ENCODE results near the gene RAVER2. TPM values are rescaled to one million over a fixed set of nuclear protein-coding genes. Genes with fewer than 3 reads are reported as not detected.
"Not testable (repeated sequence)": the region's sequence is repeated elsewhere in the genome, so short reads cannot be mapped to it uniquely, and the experiment has no call there.

RAVER2 gene, protein sequence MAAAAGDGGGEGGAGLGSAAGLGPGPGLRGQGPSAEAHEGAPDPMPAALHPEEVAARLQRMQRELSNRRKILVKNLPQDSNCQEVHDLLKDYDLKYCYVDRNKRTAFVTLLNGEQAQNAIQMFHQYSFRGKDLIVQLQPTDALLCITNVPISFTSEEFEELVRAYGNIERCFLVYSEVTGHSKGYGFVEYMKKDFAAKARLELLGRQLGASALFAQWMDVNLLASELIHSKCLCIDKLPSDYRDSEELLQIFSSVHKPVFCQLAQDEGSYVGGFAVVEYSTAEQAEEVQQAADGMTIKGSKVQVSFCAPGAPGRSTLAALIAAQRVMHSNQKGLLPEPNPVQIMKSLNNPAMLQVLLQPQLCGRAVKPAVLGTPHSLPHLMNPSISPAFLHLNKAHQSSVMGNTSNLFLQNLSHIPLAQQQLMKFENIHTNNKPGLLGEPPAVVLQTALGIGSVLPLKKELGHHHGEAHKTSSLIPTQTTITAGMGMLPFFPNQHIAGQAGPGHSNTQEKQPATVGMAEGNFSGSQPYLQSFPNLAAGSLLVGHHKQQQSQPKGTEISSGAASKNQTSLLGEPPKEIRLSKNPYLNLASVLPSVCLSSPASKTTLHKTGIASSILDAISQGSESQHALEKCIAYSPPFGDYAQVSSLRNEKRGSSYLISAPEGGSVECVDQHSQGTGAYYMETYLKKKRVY
- 10 to 100 TPM; 23.7 to 29.1 (median 28.5) TPM for polyA plus RNA-seq (ENCODE audit: insufficient read length in 4 of 4)

DNA sequence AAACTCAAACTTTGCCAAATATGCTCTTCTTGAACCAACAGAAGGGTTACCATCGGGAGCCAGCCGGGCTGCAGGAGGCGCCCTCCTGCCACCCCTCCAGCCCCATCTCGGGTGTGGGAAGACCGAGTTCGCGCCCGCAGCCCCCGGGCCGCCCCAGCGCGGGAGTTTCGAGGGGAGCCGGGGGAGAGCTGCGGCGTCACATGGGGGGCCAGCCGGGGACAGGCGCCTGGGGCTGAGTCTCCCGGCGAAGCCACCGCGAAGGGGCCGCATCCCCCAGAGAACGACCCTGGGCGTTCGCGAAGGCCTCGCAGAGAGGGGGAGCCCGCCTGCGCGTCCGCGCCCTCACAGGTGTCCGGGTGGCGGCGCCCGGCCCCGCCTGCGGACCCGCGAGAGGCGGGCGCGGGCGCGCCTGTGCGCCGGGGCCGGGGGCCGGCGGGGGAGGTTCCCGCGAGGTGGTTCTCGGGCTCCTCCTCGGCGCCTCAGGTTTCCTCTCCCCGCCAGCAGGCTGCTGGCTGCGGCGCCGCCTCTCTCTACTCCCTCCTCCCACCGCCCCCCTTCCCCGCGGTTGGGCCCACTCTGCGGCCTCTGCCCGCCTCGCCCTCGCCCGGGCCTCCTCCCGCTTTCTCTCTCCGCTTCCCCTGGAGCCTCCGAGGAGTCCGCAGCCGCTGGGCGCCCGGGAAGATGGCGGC is at the start of gene RAVER2:
TSS of gene RAVER2 (plus strand) at position 584 of the 689 bp plus-strand sequence. CDS start at position 682, 98 bp downstream.
- peak; percentile 54 to 69 (median 62) for DNase-seq (ENCODE audit: low read depth in 4 of 4, low spot score in 3 of 4)

DNA sequence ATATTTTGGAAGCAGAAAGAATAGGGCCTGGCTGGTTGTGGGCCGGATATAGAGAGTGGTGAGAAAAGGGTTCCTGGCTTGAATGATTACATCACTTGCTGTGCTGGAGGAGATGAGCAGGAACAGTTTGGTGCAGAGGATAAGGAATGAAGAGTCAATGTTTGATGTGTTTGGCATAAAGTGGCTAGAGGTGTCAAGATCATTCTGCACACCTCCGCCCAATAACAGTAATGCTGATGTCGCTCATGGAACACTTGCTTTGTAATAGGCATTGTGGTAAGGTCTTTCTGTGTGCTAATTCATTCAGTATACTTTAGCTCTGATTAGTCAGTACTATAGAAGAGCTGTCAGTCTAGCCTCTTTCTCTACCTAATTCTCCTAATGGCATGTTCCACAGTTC is 48.0 kb upstream of the RAVER2 start:
- no peak for DNase-seq (ENCODE audit: low read depth in 4 of 4, low spot score in 3 of 4)

DNA sequence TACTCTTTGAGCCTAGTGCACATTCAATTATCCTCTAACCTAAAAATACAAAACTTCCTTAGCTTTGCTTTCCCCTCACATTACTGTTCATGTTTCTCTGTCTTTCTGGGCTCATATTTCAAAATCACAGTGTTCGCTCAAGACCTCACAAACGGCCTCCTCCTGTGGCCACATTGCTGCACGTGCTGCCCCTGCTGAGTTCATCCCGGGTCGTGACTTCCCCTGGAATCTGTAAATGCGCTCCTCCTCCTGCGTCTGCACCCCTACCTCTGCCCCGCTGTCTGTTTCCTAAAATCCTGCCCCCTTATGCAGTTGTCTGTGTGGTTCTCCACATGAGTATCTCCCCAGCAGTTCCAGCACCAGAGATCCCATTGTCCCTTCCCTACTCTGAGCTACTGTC is 45.5 kb upstream of the RAVER2 start:
- no peak for DNase-seq (ENCODE audit: low read depth in 4 of 4, low spot score in 3 of 4)

DNA sequence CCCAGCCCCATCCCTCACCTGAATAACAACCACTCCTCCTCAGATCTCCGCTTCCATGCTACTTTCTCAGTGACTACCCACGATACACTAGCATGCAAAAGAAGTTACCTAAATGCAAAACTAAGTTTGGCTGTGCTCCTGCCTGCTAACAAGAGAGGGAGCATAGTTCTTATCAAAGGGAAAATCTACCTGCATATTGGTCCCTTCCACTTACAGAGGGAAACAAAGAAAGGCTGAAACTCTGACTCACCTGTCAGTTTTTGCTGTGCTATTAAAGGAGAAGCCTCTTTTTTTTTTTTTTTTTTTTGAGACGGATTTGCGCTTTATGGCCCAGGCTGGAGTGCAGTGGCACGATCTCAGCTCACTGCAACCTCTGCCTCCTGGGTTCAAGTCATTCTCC is 43.8 kb upstream of the RAVER2 start:
- DNase-seq (ENCODE audit: low read depth in 4 of 4, low spot score in 3 of 4): no peak

DNA sequence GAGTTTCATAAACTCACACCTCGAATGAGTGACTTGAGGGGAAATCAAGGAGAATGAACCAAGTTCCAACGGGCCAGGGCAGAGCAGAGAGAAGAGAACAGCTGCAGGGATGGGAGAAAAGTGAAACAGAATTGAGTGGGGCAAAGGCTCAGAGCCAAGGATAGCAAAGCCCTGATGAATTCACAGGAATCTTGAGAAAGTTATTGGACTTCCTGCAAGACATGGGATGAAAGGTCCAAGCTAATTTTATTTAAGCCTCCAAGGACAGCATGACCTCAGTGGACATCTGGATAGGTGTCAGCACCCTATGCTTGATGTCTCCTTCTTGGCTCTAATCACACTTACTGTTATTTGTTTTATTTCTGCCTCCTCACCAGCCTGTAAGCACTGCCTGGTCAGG is 43.0 kb upstream of the RAVER2 start:
- DNase-seq (ENCODE audit: low read depth in 4 of 4, low spot score in 3 of 4): no peak

DNA sequence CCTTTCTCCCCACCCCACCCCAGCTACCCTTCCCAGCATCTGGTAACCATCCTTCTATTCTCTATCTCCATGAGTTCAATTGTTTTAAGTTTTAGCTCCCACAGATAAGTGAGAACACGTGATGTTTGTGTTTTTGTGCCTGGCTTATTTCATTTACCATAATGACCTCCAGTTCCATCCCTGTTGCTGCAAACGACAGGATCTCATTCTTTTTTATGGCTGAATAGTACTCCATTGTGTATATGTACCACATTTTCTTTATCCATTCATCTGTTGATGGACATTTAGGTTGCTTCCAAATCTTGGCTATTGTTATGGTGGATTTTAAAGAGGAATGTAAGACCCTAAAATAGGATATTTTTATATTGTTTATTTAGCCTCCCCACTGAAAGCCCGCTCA is 42.2 kb upstream of the RAVER2 start:
- not testable (repeated sequence) for DNase-seq (ENCODE audit: low read depth in 4 of 4, low spot score in 3 of 4)

DNA sequence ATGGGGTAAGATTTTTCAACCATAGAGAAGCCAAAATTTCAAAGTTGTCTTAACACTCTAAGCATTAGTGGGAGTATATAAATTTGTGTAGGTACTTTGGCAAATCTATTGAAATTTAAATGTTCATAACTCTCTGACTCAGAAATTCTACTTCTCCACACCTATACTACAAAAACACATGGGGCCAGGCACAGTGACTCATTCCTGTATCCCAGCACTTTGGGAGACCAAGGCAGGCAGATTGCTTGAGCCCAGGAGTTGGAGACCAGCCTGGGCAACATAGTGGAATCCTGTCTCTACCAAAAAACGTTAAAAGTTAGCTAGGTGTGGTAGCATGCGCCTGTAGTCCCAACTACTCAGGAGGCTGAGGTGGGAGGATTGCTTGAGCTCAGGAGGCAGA is 41.3 kb upstream of the RAVER2 start:
- DNase-seq (ENCODE audit: low read depth in 4 of 4, low spot score in 3 of 4): no peak

DNA sequence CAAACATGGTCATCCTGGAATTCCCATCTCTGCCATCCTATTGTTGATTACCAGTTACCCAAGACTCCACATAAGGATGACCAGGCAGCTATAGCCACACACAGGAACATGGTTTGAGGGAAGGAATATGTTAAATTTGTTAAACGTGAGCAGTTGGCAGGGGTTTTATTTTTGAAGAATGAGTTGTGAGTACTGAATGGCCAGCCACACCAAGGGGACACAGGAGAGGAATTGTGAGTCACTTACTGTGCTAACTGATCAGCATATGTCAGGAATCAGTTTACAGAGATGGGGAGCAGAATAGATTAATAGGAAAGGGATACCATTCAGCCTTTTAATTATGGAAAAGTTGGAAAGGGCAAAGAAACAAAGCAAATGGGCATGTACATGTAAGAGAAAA is 39.3 kb upstream of the RAVER2 start:
- DNase-seq (ENCODE audit: low read depth in 4 of 4, low spot score in 3 of 4): no peak

DNA sequence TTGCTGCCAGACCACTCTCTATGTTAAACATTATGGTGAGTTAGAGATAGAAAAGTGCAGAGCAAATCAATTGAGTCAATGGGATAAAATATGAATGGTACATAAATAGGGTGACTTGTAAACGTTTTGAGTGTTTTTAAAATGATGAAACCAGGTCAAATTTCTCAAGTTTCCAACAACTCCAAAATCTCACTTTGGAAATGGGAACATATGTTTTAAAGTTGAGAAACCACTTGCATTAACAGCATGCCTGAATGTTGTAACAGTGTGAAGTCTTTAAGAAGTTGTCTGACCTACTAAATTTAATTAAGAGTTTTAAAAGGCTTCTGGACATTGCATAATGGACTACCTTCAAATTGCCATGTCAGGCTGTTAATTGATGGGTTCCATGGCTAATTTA is 33.6 kb upstream of the RAVER2 start:
- DNase-seq (ENCODE audit: low read depth in 4 of 4, low spot score in 3 of 4): no peak

DNA sequence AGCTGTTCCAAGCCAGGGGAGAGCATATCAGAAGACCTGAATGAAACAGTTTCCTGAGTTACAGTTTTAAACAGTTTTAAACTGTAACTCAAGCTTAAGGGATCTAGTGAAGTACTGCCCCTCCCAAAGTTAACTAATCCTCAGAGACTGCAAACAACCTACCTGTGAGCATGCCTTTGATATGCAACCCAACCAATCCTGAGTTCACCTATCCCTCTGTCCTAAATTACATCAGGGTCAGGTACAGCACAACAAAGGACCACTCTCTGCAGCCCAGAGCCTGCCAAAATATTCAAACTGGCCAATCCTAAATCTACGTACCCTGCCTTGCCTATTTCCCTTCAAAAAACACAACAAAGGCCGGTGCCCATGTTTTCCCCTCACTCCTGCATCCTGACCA is 32.8 kb upstream of the RAVER2 start:
- no peak for DNase-seq (ENCODE audit: low read depth in 4 of 4, low spot score in 3 of 4)

DNA sequence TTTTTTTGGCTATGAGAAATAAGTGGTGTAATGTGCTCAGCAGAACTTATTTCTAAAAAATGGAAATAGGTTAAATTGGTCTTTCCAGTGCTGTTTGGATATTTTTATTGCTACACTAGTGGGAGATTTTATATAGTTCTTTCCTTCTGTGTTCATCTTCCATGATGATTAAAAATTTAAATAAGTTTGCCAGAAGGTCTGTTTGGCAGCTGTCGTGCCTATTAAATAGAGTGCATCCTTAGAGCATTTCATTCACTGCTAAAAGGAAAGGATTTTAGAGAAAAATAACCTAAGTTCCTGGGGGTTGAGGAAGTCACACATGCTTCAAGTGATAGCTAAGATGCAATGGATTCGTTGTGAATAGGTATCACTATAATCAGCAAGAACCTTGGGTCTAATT is 29.7 kb upstream of the RAVER2 start:
- no peak for DNase-seq (ENCODE audit: low read depth in 4 of 4, low spot score in 3 of 4)

DNA sequence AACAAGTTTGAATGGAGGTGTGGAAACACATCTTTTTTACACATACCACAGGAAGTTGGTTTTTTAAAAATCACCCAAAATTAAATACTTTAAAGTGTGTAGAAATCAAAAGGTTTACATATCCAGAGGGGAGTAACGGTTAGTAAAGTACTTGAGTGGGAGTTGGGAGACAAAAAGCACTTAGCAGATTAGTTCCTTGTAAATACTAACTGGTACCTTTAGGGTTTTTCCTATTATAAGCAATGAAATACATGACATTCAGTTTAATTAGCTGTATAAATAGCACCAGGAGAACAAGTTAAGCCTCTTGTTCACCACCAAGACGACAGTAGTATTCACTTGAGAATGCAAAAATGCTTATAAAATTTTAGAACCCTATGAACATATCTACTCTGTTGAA is 23.7 kb upstream of the RAVER2 start:
- no peak for DNase-seq (ENCODE audit: low read depth in 4 of 4, low spot score in 3 of 4)

DNA sequence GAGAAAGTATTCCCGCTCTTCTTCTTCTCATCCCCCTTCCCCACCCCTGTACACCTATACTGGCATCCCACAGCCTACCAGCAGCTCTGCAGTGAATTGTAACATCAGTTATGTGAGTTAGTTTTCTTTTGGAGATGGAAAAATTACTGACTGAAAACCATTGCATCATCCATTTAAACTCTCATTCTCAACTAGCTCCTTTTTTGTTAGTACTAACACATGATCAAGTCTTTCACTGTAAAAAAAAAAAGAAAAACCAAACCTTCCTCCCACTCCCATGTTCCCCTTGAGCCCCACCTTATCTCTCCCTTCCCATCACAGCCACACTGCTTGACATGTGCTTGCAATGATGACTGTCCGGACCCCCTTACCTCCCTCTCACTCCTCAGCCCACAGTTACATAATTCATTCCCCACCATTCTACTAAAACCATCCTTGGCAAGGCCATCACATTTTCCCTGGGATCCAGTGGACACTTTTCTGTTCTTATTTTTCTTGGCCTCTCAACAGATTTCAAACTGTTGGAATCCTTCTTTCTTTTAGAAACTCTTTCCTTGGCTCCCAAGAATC is 23.2 kb upstream of the RAVER2 start:
- no peak for DNase-seq (ENCODE audit: low read depth in 4 of 4, low spot score in 3 of 4)

DNA sequence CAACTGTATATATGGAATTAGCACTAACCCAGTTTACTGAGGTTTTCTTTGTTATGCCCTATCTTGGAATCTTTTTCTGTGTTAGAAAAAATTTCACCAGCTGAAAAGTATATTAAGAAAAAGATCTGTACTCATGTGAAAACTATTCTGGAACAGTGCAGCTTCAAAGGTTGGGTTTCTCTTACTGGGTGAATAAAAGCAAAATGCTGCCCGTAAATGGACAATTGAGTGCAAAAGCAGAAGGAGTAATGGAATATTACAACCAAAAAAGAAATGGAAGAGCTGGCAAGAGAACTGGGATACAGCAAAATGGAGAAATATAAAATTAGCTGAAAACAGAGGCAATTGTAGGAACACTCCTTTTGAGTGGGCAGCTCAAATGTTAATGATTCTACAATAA is 17.0 kb upstream of the RAVER2 start:
- DNase-seq (ENCODE audit: low read depth in 4 of 4, low spot score in 3 of 4): no peak

DNA sequence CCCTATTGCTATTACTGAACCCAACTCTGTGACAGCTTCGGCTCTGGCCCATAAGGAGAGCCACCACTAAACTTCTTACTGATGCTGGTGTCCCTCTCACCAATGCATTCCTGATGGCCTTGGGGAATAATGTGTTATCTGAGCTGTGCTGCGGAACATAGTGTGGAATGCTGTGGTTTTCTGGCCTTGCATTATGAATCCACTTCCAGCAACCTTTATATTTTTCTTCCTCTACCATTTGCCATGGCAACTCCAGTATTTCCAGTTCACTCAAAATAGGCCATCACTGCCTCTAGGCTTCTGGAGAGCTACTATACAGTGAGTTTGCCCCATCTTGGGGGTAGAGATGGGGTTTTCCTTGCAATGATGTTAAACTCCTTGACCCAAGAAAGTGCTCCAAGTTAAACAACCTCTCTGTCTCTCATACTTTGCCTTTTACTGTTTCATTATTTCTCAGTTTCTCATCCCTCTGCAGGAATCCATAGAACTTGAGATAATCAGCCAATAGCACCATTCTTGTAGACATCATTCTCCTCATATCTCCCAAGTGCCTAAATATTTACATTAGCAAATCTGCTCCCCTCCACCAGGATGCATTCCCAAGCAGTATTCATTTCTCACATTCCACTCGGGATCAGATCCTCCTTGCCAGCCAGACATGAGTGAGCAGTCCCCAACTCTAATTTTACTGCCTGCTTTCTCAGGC is 11.1 kb upstream of the RAVER2 start:
- DNase-seq (ENCODE audit: low read depth in 4 of 4, low spot score in 3 of 4): no peak

DNA sequence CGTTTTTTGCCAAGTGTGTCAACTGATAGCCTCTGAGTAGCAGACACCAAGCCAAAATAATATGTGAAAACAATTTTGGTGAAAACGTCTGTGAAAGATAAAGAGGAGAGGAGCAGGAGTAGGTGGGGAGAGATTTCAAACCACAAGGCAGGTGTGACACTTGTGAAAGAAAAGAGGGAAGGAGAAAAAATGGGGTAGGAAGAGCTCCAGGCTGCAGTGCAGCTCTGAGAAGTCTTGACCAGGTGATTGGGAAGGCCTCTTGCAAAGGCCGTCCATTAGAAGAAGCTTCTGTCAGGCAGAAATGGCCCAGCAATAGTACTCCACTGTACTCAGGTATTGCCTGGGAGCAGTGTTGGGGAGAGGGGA is 10.6 kb upstream of the RAVER2 start:
- no peak for DNase-seq (ENCODE audit: low read depth in 4 of 4, low spot score in 3 of 4)

DNA sequence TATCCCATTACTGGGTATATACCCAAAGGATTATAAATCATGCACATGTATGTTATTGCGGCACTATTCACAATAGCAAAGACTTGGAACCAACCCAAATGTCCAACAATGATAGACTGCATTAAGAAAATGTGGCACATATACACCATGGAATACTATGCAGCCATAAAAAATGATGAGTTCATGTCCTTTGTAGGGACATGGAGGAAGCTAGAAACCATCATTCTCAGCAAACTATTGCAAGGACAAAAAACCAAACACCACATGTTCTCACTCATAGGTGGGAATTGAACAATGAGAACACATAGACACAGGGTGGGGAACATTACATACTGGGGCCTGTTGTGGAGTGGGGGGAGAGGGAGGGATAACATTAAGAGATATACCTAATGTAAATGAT is 4.2 kb upstream of the RAVER2 start:
- not testable (repeated sequence) for DNase-seq (ENCODE audit: low read depth in 4 of 4, low spot score in 3 of 4)

DNA sequence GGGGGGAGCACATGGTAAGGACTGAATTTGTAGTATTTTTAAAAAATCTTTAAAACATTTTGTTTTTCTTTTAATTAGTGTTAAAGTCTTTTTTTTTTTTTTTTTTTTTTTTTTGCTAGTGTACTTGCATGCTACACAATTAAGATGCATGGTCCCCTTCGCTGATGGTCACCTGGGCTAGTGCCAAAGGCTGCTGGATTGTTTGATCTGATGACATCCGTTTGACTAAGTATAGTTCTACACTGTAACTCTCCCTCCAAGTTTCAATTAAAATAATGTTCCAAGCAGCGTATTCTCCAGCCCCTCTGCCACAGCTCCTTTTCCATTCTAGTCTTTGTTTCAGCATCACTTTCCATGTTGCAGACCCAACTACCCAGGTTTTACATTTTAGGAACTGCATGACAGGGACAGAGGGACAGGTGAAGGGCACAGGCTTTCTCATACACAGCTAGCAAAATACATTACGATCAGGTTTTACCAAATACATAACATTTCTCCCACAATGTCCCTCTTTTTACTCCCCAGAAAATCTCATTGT is 852 bp upstream of the RAVER2 start:
- peak in 1 of 4 donors; percentile 7 for DNase-seq (ENCODE audit: low read depth in 4 of 4, low spot score in 3 of 4)

DNA sequence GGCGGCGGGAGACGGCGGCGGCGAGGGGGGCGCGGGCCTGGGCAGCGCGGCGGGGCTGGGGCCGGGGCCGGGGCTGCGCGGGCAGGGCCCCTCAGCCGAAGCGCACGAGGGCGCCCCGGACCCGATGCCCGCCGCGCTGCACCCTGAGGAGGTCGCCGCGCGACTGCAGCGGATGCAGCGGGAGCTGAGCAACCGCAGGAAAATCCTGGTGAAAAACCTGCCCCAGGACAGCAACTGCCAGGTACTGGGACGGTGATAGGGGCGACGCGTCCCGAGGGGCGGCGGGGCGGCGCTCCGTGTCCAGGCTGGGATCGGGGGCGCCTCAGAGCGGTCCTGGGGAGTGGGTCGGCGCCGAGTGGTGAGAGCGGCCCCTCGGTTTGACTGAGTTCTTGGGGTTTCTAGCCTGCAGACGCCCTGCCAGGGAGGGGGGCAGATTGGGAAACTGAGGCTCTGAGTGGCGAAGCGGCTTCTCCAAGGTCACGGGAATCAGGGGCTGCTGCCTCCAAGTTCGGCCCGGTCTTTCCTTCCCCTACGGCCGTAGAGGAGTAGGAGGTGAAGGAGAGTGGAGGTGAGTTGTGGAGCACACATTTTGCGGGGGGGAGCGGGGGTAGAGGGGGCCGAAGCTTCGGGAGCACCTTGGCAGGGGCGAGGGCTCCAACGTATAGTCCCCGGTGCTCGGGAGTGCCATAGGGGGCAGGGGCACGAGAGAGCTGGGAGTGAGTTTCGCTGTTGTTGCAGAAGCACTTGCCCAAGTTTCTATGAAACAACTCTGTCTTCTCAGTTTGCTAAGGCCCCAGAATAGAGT is 508 bp downstream of the RAVER2 start:
- DNase-seq (ENCODE audit: low read depth in 4 of 4, low spot score in 3 of 4): peak; percentile 12 to 39 (median 30)

Measured in right renal pelvis (tissue), 4 donors.